ENCODE measurements around the gene GFPT1. TPM values are rescaled to one million over a fixed set of nuclear protein-coding genes. Genes with fewer than 3 reads are reported as not detected.

The GFPT1 gene
- total RNA-seq, 1 donor from 2014 or later, result 52.8 TPM

DNA sequence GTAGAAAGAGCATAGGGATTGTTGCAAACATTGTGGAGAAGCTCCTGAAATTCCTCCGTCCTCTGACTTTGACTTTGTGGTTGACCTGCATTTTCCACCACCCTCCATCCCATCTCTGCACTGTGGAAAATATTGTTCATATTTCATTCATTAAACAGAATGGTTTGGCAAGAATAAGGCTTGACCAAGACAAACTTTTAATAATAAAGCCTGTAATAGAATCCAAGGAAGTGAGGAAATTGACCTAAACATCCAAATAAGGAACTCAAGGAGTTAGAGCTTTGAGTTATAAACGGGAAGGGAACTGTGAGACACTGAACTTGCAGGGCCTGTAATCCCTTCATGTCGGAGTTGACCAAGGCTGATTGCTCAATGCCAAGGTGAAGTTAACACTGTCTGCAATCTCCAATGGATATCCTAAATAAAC is 115.2 kb downstream of the GFPT1 start:
- Mint-ChIP-seq H3K27me3 (ENCODE audit: unreplicated experiment) (no peaks in the 10 kb centered on the region), H3K9me3 (ENCODE audit: unreplicated experiment) (no peaks in the 10 kb centered on the region), H3K27ac (ENCODE audit: unreplicated experiment) (no peak overlapping the region), H3K4me1 (ENCODE audit: unreplicated experiment) (peaks cover 10% of the 10 kb centered on the region), H3K4me3 (ENCODE audit: unreplicated experiment) (no peak overlapping the region), H3K36me3 (ENCODE audit: low read depth, unreplicated experiment) (no peaks in the 10 kb centered on the region)
- no peak for TF ChIP-seq CTCF (IDR thresholded peaks at IDR 0.05; ENCODE audit: unreplicated experiment)
- DNase-seq (ENCODE audit: low spot score), result no peak

Other genes with a start within 250 kb of the GFPT1 start
- gene NFU1, start 50.2 kb upstream of the GFPT1 start, total RNA-seq (ENCODE audit: unreplicated experiment), result 50.7 TPM

Measured in endothelial cell (in vitro differentiated cells).